HepG2 (cell line): Measurements from ENCODE around the gene LAMB2. TPM values are rescaled to one million over a fixed set of nuclear protein-coding genes. Genes with fewer than 3 reads are reported as not detected.

ENCODE experiments used
- ATAC-seq: fragments of 200-7000 bp; cut with Tn5 transposase; 3 replicates; pipeline ENCODE4 v1.9.1; 2020; ENCODE audit warnings: mild to moderate bottlenecking, moderate library complexity
- BruUV-seq: library from RNA; stranded (reverse); fragments of 400-500 nt; replicated peaks from 2 replicates; lab custom pipeline; 2021; lab: Mats Ljungman, UMichigan
- CTCF ChIA-PET: fragments of 300-600 bp; formaldehyde crosslinking; extraction: SDS; loops from one replicate; lab custom pipeline; 2021; ENCODE audit warnings: low total read pairs, inconsistent platforms, low intra/inter-chr PET ratio; lab: Yijun Ruan, JAX
- POLR2A ChIA-PET: fragments of 350-600 bp; sonication (Branson Sonifier 250); formaldehyde crosslinking; loops from one replicate; lab custom pipeline; 2020; ENCODE audit warnings: antibody characterized with exemption, inconsistent platforms; lab: Yijun Ruan, JAX
- DNase-seq: peaks from one replicate; pipeline ENCODE4 v3.0.0-alpha.2; 2015; ENCODE audit warnings: low spot score
- FAIRE-seq: peaks from 3 replicates; lab custom pipeline; 2011; peaks lifted over from hg19 to GRCh38; lab: Jason Lieb, UNC
- H2AFZ ChIP-seq: one replicate; pipeline ENCODE4 v1.6.1; 2011; ENCODE audit warnings: low read length, inconsistent platforms
- H3K27ac ChIP-seq: fragments of 300-600 bp; 3 replicates; pipeline ENCODE4 v1.8.0; 2011; ENCODE audit warnings: mixed run types, mild to moderate bottlenecking, mixed read lengths, low read length, inconsistent platforms; ENCODE audit not compliant: insufficient read depth; ENCODE audit errors: extremely low read length
- H3K27me3 ChIP-seq, 2 experiments: fragments of 200-600 bp in 1 of 2; 2 replicates in 1 of 2; 3 replicates in 1 of 2; pipeline versions ENCODE4 v1.6.0 to v1.8.0; 2011; ENCODE audit warnings: low read length in 2 of 2, mild to moderate bottlenecking in 2 of 2, moderate library complexity in 2 of 2, inconsistent platforms in 1 of 2; ENCODE audit not compliant: insufficient read depth in 2 of 2, control insufficient read depth in 1 of 2
- H3K36me3 ChIP-seq, 2 experiments: fragments of 200-600 bp in 1 of 2; replicated peaks in 1 of 2; 2 replicates in 1 of 2; 3 replicates in 1 of 2; pipeline versions ENCODE4 v1.5.1 to v1.8.0; 2011; ENCODE audit warnings: low read length in 2 of 2, inconsistent platforms in 1 of 2; ENCODE audit not compliant: insufficient read depth in 2 of 2, control insufficient read depth in 1 of 2
- H3K4me1 ChIP-seq: 2 replicates; pipeline ENCODE4 v1.5.1; 2012; ENCODE audit warnings: low read length, inconsistent platforms; ENCODE audit not compliant: insufficient read depth
- H3K4me2 ChIP-seq: 2 replicates; pipeline ENCODE4 v1.6.0; 2011; ENCODE audit warnings: low read depth, low read length, inconsistent platforms
- H3K4me3 ChIP-seq, 3 experiments: fragments of 200-600 bp in 1 of 3; sonication (generic), shearing (Covaris generic) in 1 of 3; replicated peaks in 1 of 3; 2 replicates each; pipeline ENCODE4 v1.5.1; 2011 to 2016; ENCODE audit warnings: low read length in 3 of 3, inconsistent platforms in 2 of 3, low read depth in 2 of 3, mild to moderate bottlenecking in 2 of 3, control low read depth in 1 of 3, mixed read lengths in 1 of 3; ENCODE audit not compliant: insufficient read depth in 1 of 3
- H3K79me2 ChIP-seq: one replicate; pipeline ENCODE4 v1.6.1; 2011; ENCODE audit warnings: low read length, inconsistent platforms; ENCODE audit not compliant: insufficient read depth
- H3K9ac ChIP-seq: 2 replicates; pipeline ENCODE4 v1.6.0; 2011; ENCODE audit warnings: mild to moderate bottlenecking, low read depth, low read length, inconsistent platforms; ENCODE audit not compliant: insufficient read depth
- H3K9me3 ChIP-seq: 2 replicates; pipeline ENCODE4 v1.5.1; 2012; ENCODE audit warnings: mild to moderate bottlenecking, low read length
- H4K20me1 ChIP-seq: 2 replicates; pipeline ENCODE4 v1.6.0; 2011; ENCODE audit warnings: inconsistent platforms, mild to moderate bottlenecking, low read length, moderate library complexity; ENCODE audit not compliant: insufficient read depth
- CBX2 ChIP-seq, 2 experiments: fragments of 200-600 bp in 1 of 2; sonication (generic); formaldehyde crosslinking in 1 of 2; IDR thresholded peaks; 2 replicates each; pipeline versions ENCODE4 v1.7.0 to v1.8.1; 2018 to 2022; ENCODE audit warnings: low read depth in 2 of 2, low read length in 1 of 2, mild to moderate bottlenecking in 1 of 2, missing genetic modification reagents in 1 of 2
- PRDM15 ChIP-seq: sonication (generic); formaldehyde crosslinking; IDR thresholded peaks from 2 replicates; pipeline ENCODE4 v1.4.0; 2020; ENCODE audit warnings: missing genetic modification reagents
- SIX4 ChIP-seq: sonication (generic); formaldehyde crosslinking; IDR thresholded peaks from 2 replicates; pipeline ENCODE4 v1.4.0; 2020; ENCODE audit warnings: missing genetic modification reagents
- THRA ChIP-seq: sonication (generic); formaldehyde crosslinking; IDR thresholded peaks from 2 replicates; pipeline ENCODE4 v1.4.0; 2020; ENCODE audit warnings: missing genetic modification reagents, borderline replicate concordance
- TRIM24 ChIP-seq: sonication (generic); formaldehyde crosslinking; IDR thresholded peaks from 2 replicates; pipeline ENCODE4 v1.8.0; 2022; ENCODE audit warnings: mild to moderate bottlenecking, missing genetic modification reagents
- ZNF20 ChIP-seq: sonication (generic); formaldehyde crosslinking; IDR thresholded peaks from 2 replicates; pipeline ENCODE4 v1.4.0; 2020; ENCODE audit warnings: mild to moderate bottlenecking, moderate library complexity, missing genetic modification reagents
- ZNF3 ChIP-seq: IDR thresholded peaks from 2 replicates; pipeline ENCODE4 v1.7.0; 2017; ENCODE audit warnings: inconsistent platforms
- ZNF547 ChIP-seq: sonication (generic); formaldehyde crosslinking; IDR thresholded peaks from 2 replicates; pipeline ENCODE4 v1.5.1; 2020; ENCODE audit warnings: mild to moderate bottlenecking, missing genetic modification reagents
- ZNF607 ChIP-seq: sonication (generic); formaldehyde crosslinking; IDR thresholded peaks from 2 replicates; pipeline ENCODE4 v1.5.1; 2020; ENCODE audit warnings: missing genetic modification reagents, mild to moderate bottlenecking, borderline replicate concordance
- ZNF740 ChIP-seq: sonication (generic); formaldehyde crosslinking; IDR thresholded peaks from 2 replicates; pipeline ENCODE4 v1.4.0; 2020; ENCODE audit warnings: missing genetic modification reagents
- ZNF878 ChIP-seq: sonication (generic); formaldehyde crosslinking; IDR thresholded peaks from 2 replicates; pipeline ENCODE4 v1.8.1; 2023; ENCODE audit warnings: mild to moderate bottlenecking, missing genetic modification reagents, moderate library complexity
- WGBS: methylation state at CpG from one replicate; pipeline ENCODE4 v1.1.6; 2017; ENCODE audit warnings: low lambda C conversion rate; 5-methylcytosine and 5-hydroxymethylcytosine counted together
- in situ Hi-C: cut with HindIII; loops from 2 replicates; pipeline ENCODE4 v1.10.0; 2017; ENCODE audit warnings: low pct_unique_long_range_greater_than_20kb; ENCODE audit not compliant: extremely low pct_ligation_motif_present
- intact Hi-C: fragments of 100-400 bp; cut with micrococcal nuclease; formaldehyde crosslinking; loops from one replicate; pipeline ENCODE4 v1.10.0; 2022; ENCODE audit not compliant: unreplicated experiment
- polyA plus RNA-seq, 8 experiments: library from polyadenylated mRNA; depleted of rRNA in 3 of 8; stranded (reverse) in 7 of 8; unstranded in 1 of 8; fragments of >200 nt; fragmentation: Illumina TruSeq in 4 of 8; extraction: Trizol in 4 of 8; gene quantifications; 2 replicates each; pipeline versions ENCODE4 v1.2.1 to v1.2.3, GENCODE V29; 2011 to 2016; ENCODE audit warnings: low read depth in 4 of 8, missing spikeins in 1 of 8, mixed read lengths in 1 of 8; ENCODE audit not compliant: insufficient read depth in 1 of 8
- total RNA-seq, 5 experiments: library from RNA; depleted of rRNA; stranded (reverse); fragments of >200 nt; fragmentation: Illumina TruSeq; extraction: Trizol; gene quantifications; 2 replicates each; pipeline ENCODE4 v1.2.3, GENCODE V29; 2016; ENCODE audit warnings: low read depth in 1 of 5

LAMB2 gene
- total and polyA plus RNA-seq, 2 of the 13 experiments (the other 11 are each of a cell fraction or from before 2014, with no cell fraction given) = 208 to 443 TPM

- no peak for DNase-seq
- CTCF ChIA-PET = no interaction called here
- no peak for ATAC-seq
- H3K4me1 ChIP-seq = peaks cover 6% of the 10 kb centered on the region
- POLR2A ChIA-PET = interaction anchor here (2.0 kb wide), 1 partner anchor 8 kb away, joined by 11 read pairs; the partner anchor contains the start of gene LAMB2
- H3K9ac ChIP-seq = no peak overlapping the region
- in situ Hi-C loops (no loop called here), intact Hi-C loops (no loop called here)
- no peak overlapping the region for H3K4me3 ChIP-seq
- no peaks in the 10 kb centered on the region for H4K20me1 ChIP-seq
- no peak for FAIRE-seq
- no peak overlapping the region for H3K4me2 ChIP-seq
- no TSS peak for BruUV-seq
- 94% methylated on average over 10 of the region's 14 CpGs for WGBS
- no peaks in the 10 kb centered on the region; a peak in 1 of 5 replicates for H3K27me3 ChIP-seq
- H3K9me3 ChIP-seq = no peaks in the 10 kb centered on the region
- TF ChIP-seq PRDM15 (CRISPR knock-in tag) = no peak
- no peak for TF ChIP-seq ZNF20 (CRISPR knock-in tag)
- TF ChIP-seq ZNF740 (CRISPR knock-in tag) = no peak
- TF ChIP-seq TRIM24 (CRISPR knock-in tag) = no peak
- no peak for TF ChIP-seq SIX4
- no peak for TF ChIP-seq ZNF3 (CRISPR knock-in tag)
- no peak for TF ChIP-seq THRA (CRISPR knock-in tag)
- TF ChIP-seq CBX2 (IDR thresholded peaks at IDR 0.05; ENCODE audit: low read depth, low read length) = no peak
- TF ChIP-seq CBX2 (CRISPR knock-in tag; IDR thresholded peaks at IDR 0.05; ENCODE audit: low read depth) = no peak
- no peak for TF ChIP-seq ZNF547 (CRISPR knock-in tag)
- no peak for TF ChIP-seq ZNF607
- no peak for TF ChIP-seq ZNF878 (CRISPR knock-in tag)
- H3K79me2 ChIP-seq = peaks cover 1% of the 10 kb centered on the region
- peaks cover 17 to 37% of the 10 kb centered on the region in 2 experiments; a peak in 4 of 5 replicates for H3K36me3 ChIP-seq
- no peak overlapping the region for H3K27ac ChIP-seq
- H2AFZ ChIP-seq = no peak overlapping the region
These were observed 7.7 kb downstream of the LAMB2 start for GRCh38 chr3:49124991-49125670.
